NCI-H1694 (cell line): ENCODE data around the gene SLC34A1.
A peak's percentile ranks its signal among the peaks of the same experiment; 100 is the strongest.
"Not testable (repeated sequence)": the region's sequence is repeated elsewhere in the genome, so short reads cannot be mapped to it uniquely, and the experiment has no call there.

Source experiments
- DNase-seq: peaks from one replicate; lab custom pipeline; 2025; lab: John Stamatoyannopoulos, UW

Gene SLC34A1, protein sequence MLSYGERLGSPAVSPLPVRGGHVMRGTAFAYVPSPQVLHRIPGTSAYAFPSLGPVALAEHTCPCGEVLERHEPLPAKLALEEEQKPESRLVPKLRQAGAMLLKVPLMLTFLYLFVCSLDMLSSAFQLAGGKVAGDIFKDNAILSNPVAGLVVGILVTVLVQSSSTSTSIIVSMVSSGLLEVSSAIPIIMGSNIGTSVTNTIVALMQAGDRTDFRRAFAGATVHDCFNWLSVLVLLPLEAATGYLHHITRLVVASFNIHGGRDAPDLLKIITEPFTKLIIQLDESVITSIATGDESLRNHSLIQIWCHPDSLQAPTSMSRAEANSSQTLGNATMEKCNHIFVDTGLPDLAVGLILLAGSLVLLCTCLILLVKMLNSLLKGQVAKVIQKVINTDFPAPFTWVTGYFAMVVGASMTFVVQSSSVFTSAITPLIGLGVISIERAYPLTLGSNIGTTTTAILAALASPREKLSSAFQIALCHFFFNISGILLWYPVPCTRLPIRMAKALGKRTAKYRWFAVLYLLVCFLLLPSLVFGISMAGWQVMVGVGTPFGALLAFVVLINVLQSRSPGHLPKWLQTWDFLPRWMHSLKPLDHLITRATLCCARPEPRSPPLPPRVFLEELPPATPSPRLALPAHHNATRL

GRCh38 chr5:177384134-177384533 lies at the start of gene SLC34A1:
TSS of gene SLC34A1 (plus strand) at chr5:177384434. CDS start at chr5:177385742, 1,308 bp downstream.
- no peak for DNase-seq

DNA sequence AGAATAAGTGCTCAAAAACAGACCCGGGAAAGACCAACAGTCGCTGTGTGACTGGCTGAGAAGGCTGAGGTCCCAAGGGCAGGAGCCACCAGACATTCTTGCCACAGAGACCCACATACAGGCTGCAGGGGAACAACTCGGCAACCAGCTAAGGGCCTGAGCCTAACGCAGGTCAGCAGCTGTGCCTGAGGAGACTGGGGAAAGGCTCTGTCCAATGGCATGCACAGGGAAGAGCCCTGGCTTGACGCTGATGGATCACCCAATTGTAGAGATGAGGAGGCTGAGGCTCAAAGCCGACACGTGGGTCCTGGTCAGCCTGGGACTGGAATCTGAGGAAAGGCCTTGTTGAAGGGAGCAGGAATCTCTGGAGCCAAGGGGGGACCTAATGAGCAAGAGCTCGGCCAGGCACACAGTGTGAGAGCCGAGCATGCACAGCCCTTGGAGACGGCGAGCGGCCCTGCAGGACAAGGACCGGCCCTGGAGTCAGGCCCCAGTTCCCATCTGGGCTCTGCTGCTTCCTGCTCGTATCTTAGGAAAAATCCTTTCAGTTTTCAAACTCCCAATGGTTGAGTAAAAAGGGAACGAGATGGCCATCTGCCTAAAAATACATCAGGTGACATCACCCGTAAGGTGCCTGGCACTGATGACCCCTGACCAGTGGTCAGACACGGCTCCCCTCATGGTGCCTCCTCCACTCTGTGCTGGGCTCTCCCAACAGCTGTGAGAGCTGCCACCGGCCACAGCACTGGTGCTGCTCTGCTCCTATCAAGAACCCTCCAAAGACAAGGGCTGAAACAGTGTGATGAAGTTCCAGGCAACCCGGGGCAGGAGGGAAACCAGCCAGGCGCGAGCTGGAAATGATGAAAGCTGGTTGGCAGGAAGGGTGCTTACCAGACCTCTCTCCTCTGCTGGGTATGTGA lies 49.2 kb upstream of the SLC34A1 start:
- no peak for DNase-seq

DNA sequence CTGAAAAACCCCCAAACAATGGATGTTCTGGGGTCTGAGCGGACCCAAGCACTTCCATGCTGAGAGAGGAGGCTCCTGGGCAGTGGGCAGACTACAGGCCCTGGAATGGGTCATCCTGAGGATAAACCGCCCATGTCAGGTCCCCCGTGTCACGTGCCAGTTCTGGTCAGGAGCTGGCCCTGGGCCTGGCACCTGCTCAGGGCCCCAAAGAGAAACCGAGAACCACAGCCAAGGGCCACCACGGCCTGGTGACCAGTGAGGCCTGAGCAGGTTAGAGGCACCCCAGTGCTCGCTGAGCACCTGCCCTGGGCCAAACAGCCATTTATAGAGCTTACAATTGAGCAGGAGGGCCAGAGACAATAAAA lies 48.6 kb upstream of the SLC34A1 start:
- no peak for DNase-seq

DNA sequence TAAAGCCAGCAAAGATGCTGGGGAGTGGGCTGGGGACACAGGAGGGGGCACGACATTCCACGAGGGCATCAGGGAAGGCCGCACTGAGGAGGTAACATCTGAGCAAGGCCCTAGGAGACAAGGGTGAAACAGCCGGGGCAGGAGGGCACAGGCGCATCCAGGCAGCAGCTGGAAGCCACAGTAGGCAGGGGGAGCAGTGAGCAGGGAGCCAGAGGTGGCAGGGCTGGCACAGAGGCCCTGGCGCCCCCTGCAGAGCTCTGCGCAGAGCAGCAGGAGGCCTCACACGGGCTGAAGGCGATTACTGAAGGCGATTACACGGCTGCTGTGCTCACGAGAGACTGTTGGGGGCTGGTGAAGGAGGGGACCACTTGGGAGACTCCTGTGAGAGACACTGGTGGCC lies 48.1 kb upstream of the SLC34A1 start:
- peak; percentile 58 for DNase-seq

DNA sequence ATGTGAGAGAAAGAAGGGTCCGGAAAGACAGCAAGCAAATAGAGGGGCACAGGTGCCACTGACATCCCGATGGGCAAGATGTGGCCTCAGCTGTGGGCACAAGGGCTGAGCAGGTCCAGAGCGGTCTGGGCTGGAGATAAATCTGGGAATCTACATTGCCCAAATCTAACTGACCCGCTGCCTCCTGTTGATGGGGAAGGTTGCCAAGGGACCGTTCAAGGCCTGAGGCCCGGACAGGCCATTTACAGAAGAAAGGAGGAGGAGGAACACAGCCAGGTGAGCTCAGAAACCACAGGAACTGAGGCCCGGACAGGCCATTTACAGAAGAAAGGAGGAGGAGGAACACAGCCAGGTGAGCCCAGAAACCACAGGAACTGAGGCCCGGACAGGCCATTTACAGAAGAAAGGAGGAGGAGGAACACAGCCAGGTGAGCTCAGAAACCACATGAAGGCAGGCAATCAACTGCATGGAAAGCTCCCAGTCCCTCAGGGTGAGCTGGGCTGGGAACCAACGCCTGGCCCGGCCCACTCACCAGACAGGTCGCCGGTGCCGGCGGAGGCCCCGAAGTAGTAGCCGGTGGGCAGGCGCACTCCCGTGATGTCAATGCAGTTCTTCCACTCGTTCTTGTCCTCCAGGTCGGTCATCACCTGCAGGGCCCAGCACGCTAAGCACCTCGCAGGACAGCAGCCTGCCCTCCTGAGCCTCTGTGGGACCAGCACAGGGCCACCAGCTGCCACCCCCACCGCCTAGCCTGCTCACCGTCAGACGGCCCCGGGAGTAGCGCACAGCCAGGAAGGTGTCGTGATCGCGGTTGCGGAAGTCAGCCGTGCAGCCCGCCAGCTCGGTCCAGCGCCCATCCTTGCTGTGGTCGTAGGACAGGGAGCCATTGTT lies 47.4 kb upstream of the SLC34A1 start:
- no peak for DNase-seq

DNA sequence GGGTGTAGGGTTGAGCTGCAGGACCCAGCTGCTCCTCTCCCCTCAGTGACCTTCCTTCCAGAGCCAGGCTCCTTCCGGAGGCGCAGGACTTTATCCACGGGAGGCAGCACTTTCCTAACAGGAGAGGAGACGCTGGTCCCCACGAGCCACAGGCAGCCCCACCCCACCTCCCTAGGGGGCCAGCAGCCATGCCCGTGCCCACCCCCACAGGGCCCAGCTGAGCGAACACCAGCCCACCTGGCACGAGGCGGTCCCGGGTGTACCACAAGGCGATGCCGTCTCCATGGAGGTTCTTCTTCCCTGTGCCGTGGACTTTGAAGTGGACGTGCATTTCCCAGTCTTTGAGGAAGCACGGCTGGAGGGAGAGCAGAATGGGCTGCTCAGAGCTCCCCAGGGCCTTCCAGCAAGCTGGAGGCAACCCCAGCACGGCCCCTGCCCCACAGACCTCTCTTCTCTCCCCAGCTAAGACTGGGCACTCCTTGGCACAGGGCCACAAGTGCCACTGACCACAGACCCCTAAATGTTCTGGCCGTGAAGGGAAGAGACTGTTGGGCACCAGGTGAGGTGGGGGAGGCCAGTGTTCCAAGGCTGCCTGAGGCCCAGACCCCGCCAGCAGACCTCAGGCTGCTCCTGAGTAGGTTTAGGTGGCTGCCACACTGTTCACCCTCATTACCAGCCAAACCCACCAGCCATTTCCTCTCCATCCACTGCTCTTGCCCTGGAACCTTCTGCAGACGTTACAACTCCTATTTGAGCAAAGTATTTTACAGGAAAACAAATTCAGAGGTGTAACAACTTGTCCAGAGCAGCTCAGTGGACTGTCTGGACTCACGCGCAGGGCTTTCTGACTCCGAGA lies 45.8 kb upstream of the SLC34A1 start:
- DNase-seq: no peak

- DNase-seq: no peak
Observed at GRCh38 chr5:177339107-177339638, 45.1 kb upstream of the SLC34A1 start.

DNA sequence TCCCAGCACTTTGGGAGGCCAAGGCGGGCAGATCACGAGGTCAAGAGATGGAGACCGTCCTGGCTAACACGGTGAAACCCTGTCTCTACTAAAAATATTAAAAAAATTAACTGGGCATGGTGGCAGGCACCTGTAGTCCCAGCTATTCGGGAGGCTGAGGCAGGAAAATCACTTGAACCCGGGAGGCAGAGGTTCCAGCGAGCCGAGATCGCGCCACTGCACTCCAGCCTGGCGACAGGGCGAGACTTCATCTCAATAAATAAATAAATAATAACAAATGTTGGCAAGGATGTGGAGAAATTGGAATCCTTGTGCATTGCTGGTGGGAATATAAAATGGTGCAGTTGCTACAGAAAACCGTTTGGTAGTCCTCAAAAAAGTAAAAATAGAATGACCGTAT lies 41.2 kb upstream of the SLC34A1 start:
- DNase-seq: not testable (repeated sequence)

GRCh38 chr5:177343777-177344176 lies 40.5 kb upstream of the SLC34A1 start:
- DNase-seq: no peak

DNA sequence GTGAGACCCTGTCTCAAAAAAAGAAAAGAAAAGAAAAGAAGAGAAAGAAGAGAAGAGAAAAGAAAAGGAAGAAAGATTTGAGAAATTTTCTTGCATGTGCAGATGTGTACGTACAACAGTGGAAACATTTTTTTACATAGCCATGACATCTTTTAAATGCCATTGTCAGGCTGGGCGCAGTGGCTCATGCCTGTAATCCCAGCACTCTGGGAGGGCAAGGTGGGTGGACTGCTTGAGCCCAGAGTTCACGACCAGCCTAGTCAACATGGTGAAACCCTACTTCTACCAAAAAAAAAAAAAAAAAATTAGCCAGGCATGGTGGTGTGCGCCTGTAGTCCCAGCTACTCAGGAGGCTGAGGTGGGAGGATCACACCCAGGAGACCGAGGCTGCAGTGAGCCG lies 39.3 kb upstream of the SLC34A1 start:
- no peak for DNase-seq

- no peak for DNase-seq
Observed at GRCh38 chr5:177346820-177347219, 37.4 kb upstream of the SLC34A1 start.

DNA sequence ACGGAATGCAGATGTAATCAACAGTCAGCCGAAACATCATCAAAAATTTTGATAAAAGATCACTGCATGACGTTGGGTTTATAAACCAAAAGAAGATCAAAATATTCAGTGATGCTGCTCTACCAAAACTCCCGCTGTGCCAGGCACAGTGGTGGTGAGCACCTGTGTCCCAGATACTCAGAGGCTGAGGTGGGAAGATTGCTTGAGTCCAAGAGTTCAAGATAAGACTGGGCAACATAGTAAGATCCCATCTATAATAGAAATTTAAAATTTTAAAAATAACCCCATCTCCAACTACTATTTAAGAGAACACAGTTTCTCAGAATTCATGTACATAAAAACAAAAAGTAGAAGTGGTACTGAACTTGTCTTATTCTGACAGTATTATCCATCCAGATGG lies 36.5 kb upstream of the SLC34A1 start:
- DNase-seq: no peak

DNA sequence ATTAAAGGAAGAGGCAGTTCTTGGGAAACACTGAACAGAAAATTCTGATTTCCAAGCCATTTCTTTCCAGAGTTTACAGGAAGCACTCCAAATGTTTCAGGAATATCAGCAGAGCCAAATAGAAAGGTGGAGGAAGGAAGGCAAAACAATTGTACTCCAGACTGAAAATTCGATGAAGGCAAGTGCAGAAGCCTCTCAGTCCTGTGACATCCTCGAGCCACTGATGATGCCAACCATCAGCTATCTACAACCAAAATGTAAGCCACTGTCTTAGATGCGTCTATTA lies 34.9 kb upstream of the SLC34A1 start:
- DNase-seq: no peak

DNA sequence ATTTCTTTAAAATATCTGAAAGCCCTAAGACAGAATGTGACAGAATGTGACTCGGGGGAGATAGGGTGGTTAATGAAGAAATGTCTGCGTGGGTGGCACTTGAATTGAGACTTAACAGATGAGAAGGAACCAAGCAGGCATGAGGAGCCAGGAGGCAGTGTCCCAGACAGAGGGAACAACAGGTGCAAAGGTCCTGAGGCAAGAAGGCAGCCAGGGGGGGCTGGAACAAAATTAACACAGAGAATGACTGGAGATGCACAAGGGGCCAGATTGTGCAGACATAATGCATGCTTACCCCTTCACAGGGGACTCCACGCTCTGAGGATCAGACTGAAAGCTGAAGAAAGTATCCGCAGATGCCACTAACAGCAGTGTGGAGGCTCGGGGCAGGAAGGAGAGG lies 34.5 kb upstream of the SLC34A1 start:
- no peak for DNase-seq

DNA sequence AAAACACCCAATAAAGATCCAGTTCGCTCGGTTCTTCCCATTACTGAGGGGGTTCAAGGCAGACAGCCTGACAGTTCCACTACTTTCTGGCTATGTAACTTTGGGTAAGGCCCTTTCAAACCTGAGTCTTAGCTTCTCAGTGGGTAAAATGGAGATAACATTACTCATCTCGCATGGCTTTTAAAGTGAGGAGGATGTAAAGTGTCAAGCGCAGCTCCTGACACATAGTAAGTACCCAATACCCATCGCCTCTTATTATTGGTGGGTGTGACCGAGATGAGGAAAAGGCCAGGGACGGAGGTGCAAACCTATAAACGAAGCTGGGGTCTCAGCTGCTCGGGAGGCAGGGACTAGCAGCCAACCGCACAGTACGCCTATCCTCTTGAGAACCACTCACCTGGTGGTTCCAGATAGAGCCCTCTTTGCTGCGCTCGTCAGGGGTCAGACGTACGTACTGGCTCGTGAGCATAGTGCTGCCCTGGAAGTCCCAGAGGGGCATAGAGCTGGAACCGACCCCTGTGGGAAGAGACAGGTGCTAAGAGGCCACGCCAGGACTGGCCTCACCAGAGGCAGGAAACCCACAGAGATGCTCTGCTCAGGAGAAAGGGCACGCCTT lies 33.4 kb upstream of the SLC34A1 start:
- no peak for DNase-seq

DNA sequence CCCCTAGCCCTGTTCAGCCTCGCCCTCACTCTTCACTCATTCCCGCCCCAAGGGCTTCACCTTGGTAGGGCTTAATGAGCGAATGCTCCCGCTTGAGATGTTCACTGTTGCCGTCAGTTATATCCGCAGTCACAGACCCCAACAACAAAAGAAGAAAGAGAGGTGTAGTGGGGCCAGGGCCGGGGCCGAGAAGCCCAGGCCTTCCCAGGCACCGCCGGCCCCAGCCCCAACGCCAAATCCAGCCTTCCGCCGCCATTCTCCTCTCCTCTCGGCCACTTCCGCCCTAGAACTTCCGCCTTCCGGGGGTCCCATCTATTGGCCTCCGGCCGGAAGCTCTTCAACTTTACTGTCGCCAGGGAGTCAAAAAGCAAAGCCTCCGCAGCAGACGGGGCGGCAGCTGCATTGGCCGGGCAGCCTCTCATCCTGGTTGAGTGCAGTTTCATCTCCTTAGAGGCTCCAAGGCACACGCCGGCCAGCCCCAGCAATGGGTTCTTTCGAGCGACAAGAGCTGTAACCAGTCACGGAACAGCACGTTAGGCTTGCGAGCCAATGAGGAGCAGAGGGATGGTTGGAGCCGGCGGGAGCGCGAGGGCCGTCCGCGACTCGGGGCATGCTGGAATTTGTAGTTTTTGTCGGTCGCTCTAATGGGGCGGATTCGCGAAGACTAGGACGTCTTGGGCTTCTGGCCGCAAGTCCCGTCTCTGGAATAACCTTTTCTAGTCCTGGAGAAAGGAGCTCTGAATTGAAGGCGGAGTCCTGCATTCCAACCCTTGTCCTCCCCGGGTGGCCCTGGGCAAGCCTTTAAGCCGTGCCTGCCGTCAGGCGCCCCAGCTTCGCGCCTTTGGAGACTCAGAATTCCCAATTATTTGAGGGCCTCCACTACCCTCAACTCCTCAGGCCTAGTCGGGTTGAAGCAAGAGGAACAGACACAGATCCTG lies 32.6 kb upstream of the SLC34A1 start, which contains the start of gene LMAN2:
LMAN2 (minus strand) TSS at position 277 of the 938 bp plus-strand sequence; CDS start at position 256, 21 bp downstream.
- DNase-seq: peak; percentile 86

- no peak for DNase-seq
Observed at GRCh38 chr5:177353093-177353492, 31.1 kb upstream of the SLC34A1 start.

DNA sequence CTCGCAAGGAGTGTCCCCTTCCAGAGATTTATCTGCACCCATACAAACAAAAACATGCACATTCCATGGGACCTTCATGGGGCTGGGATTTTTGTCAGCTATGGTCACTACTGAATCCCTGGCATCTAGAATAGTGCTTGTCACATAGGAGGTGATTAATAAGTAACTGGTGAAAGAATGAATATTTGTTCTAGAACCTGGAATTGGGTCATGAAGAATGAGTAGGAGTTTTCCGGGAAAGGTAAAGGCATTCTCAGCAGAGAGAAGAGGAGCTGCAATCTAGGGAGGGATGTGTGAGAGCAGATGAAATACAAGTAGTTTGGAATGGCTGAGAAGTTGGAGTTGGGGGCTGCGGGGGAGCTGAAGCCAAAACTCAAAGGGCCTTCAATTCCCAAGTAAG lies 30.0 kb upstream of the SLC34A1 start:
- no peak for DNase-seq

DNA sequence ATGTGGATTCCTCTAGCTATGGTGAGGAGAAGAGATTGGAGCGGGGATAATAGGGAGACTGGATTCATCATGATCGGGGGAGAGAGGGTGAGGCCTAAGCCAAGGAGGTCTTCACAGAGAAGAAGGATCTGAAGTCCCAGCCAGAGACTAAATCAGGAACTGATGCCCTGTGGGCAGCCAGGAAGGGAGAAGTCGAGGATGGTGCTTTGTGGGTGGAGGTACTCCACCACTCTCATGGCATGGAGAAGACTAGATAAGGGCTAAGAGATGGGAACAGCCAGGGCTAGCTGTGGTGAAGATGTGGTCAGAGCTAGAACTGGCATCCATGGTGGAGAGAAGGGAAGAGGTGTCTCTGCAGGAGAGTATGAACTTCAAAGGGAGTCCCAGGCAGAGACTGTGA lies 29.5 kb upstream of the SLC34A1 start:
- no peak for DNase-seq
